ENCODE results near the gene PHLPP1.
A peak's percentile ranks its signal among the peaks of the same experiment; 100 is the strongest.

Gene PHLPP1

GRCh38 chr18:62713651-62714247 is 1.6 kb upstream of the PHLPP1 start:
- peak overlapping the region; percentile 78 for H3K27ac Mint-ChIP-seq

GRCh38 chr18:62714671-62715435 is 488 bp upstream of the PHLPP1 start:
- Mint-ChIP-seq H3K27me3 (no peaks in the 10 kb centered on the region), H3K4me1 (peaks cover 30% of the 10 kb centered on the region), H3K4me3 (peak overlapping the region; percentile 74), H3K27ac (peak overlapping the region; percentile 78), H3K36me3 (no peaks in the 10 kb centered on the region), H3K9me3 (no peaks in the 10 kb centered on the region)
- peak; percentile 91 for ATAC-seq

More at GRCh38 chr18:62713651-62714247, 1.6 kb upstream of the PHLPP1 start:
- no peak overlapping the region for H3K4me3 Mint-ChIP-seq
- no peak for ATAC-seq
- peaks cover 19% of the 10 kb centered on the region for H3K4me1 Mint-ChIP-seq
- H3K36me3 Mint-ChIP-seq = no peaks in the 10 kb centered on the region
- no peaks in the 10 kb centered on the region for H3K9me3 Mint-ChIP-seq
- no peaks in the 10 kb centered on the region for H3K27me3 Mint-ChIP-seq

- no peaks in the 10 kb centered on the region for H3K27me3 Mint-ChIP-seq
- peak overlapping the region; percentile 79 for H3K4me3 Mint-ChIP-seq
- H3K4me1 Mint-ChIP-seq = peaks cover 32% of the 10 kb centered on the region
- no peaks in the 10 kb centered on the region for H3K36me3 Mint-ChIP-seq
- peak overlapping the region; percentile 78 for H3K27ac Mint-ChIP-seq
- peak; percentile 53 for ATAC-seq
- H3K9me3 Mint-ChIP-seq = no peaks in the 10 kb centered on the region
Observed at GRCh38 chr18:62715759-62716615, 646 bp downstream of the PHLPP1 start.

- H3K4me3 Mint-ChIP-seq = peak overlapping the region; percentile 84
- no peaks in the 10 kb centered on the region for H3K9me3 Mint-ChIP-seq
- peak overlapping the region; percentile 24 for H3K27ac Mint-ChIP-seq
- ATAC-seq = no peak
- H3K27me3 Mint-ChIP-seq = no peaks in the 10 kb centered on the region
- H3K36me3 Mint-ChIP-seq = no peaks in the 10 kb centered on the region
- H3K4me1 Mint-ChIP-seq = peaks cover 35% of the 10 kb centered on the region
Observed at GRCh38 chr18:62716619-62717168, 1.4 kb downstream of the PHLPP1 start.

- Mint-ChIP-seq H3K4me3 (peak overlapping the region; percentile 84), H3K9me3 (no peaks in the 10 kb centered on the region), H3K36me3 (no peaks in the 10 kb centered on the region), H3K27ac (no peak overlapping the region), H3K4me1 (peaks cover 35% of the 10 kb centered on the region), H3K27me3 (no peaks in the 10 kb centered on the region)
- no peak for ATAC-seq
Observed at GRCh38 chr18:62717169-62717924, 2.0 kb downstream of the PHLPP1 start.

- H3K36me3 Mint-ChIP-seq = no peaks in the 10 kb centered on the region
- no peaks in the 10 kb centered on the region for H3K27me3 Mint-ChIP-seq
- H3K4me3 Mint-ChIP-seq = peak overlapping the region; percentile 84
- H3K27ac Mint-ChIP-seq = no peak overlapping the region
- no peaks in the 10 kb centered on the region for H3K9me3 Mint-ChIP-seq
- no peak for ATAC-seq
- H3K4me1 Mint-ChIP-seq = peaks cover 35% of the 10 kb centered on the region
Observed at GRCh38 chr18:62717925-62718800, 2.8 kb downstream of the PHLPP1 start.

GRCh38 chr18:62720048-62720447 is 4.7 kb downstream of the PHLPP1 start:
- peaks cover 36% of the 10 kb centered on the region for H3K4me1 Mint-ChIP-seq
- ATAC-seq = no peak
- no peak overlapping the region for H3K27ac Mint-ChIP-seq
- no peaks in the 10 kb centered on the region for H3K9me3 Mint-ChIP-seq
- H3K36me3 Mint-ChIP-seq = peaks cover 6% of the 10 kb centered on the region
- no peak overlapping the region for H3K4me3 Mint-ChIP-seq
- H3K27me3 Mint-ChIP-seq = no peaks in the 10 kb centered on the region

- ATAC-seq = no peak
- H3K27me3 Mint-ChIP-seq = no peaks in the 10 kb centered on the region
- H3K4me3 Mint-ChIP-seq = no peak overlapping the region
- peaks cover 36% of the 10 kb centered on the region for H3K4me1 Mint-ChIP-seq
- no peaks in the 10 kb centered on the region for H3K9me3 Mint-ChIP-seq
- H3K27ac Mint-ChIP-seq = no peak overlapping the region
- H3K36me3 Mint-ChIP-seq = peaks cover 6% of the 10 kb centered on the region
Observed at GRCh38 chr18:62720766-62721613, 5.6 kb downstream of the PHLPP1 start.

- Mint-ChIP-seq H3K27me3 (no peaks in the 10 kb centered on the region), H3K27ac (no peak overlapping the region), H3K4me1 (peaks cover 35% of the 10 kb centered on the region), H3K36me3 (peaks cover 6% of the 10 kb centered on the region), H3K4me3 (no peak overlapping the region), H3K9me3 (no peaks in the 10 kb centered on the region)
- ATAC-seq = no peak
Observed at GRCh38 chr18:62721839-62722795, 6.8 kb downstream of the PHLPP1 start.

- Mint-ChIP-seq H3K4me1 (peaks cover 27% of the 10 kb centered on the region), H3K36me3 (peaks cover 6% of the 10 kb centered on the region)
- ATAC-seq = no peak
Observed at GRCh38 chr18:62723666-62724281, 8.4 kb downstream of the PHLPP1 start.

GRCh38 chr18:62725896-62726295 is 10.6 kb downstream of the PHLPP1 start:
- Mint-ChIP-seq H3K4me3 (no peak overlapping the region), H3K27me3 (no peaks in the 10 kb centered on the region), H3K36me3 (peaks cover 6% of the 10 kb centered on the region), H3K4me1 (peaks cover 31% of the 10 kb centered on the region), H3K9me3 (no peaks in the 10 kb centered on the region), H3K27ac (no peak overlapping the region)
- ATAC-seq = no peak

More at GRCh38 chr18:62723666-62724281, 8.4 kb downstream of the PHLPP1 start:
- H3K9me3 Mint-ChIP-seq = no peaks in the 10 kb centered on the region
- no peak overlapping the region for H3K4me3 Mint-ChIP-seq
- no peak overlapping the region for H3K27ac Mint-ChIP-seq
- H3K27me3 Mint-ChIP-seq = no peaks in the 10 kb centered on the region

- Mint-ChIP-seq H3K27me3 (no peaks in the 10 kb centered on the region), H3K36me3 (peaks cover 19% of the 10 kb centered on the region), H3K4me3 (no peak overlapping the region), H3K9me3 (peaks cover 6% of the 10 kb centered on the region), H3K27ac (peak overlapping the region; percentile 75), H3K4me1 (peaks cover 36% of the 10 kb centered on the region)
- ATAC-seq = peak; percentile 84
Observed at GRCh38 chr18:62728254-62728653, 12.9 kb downstream of the PHLPP1 start.
